ENCODE measurements around the gene THEM5. TPM values are rescaled to one million over a fixed set of nuclear protein-coding genes. Genes with fewer than 3 reads are reported as not detected.

Gene THEM5
- polyA plus RNA-seq, 1 donor (not counting 4 experiments of a cell fraction or from before 2014, with no cell fraction given): 0.18 TPM

GRCh38 chr1:151843398-151843797 is 10.1 kb downstream of the THEM5 start:
- H3K9ac ChIP-seq (ENCODE audit: control insufficient read depth, extremely low read depth, insufficient read depth, low read length): no peak overlapping the region
- H3K9me3 ChIP-seq (ENCODE audit: control insufficient read depth, low read depth, low read length): no peaks in the 10 kb centered on the region
- no peaks in the 10 kb centered on the region for H4K20me1 ChIP-seq (ENCODE audit: control insufficient read depth, extremely low read depth, insufficient read depth, low read length)
- H3K27me3 ChIP-seq (ENCODE audit: control insufficient read depth, extremely low read depth, insufficient read depth, low read length): no peaks in the 10 kb centered on the region
- H3K4me2 ChIP-seq (ENCODE audit: control insufficient read depth, extremely low read depth, insufficient read depth, low read depth, low read length): no peak overlapping the region
- dilution Hi-C loops (cut with MboI; ENCODE audit: extremely low pct_ligation_motif_present, low sequenced_read_pairs): no loop called here
- no peaks in the 10 kb centered on the region for H3K36me3 ChIP-seq (ENCODE audit: control insufficient read depth in 2 of 2, extremely low read depth in 1 of 2, insufficient read depth in 2 of 2, low read length in 2 of 2)
- FAIRE-seq: no peak
- no peak overlapping the region for H2AFZ ChIP-seq (ENCODE audit: control insufficient read depth, low read length)
- H3K9me1 ChIP-seq (ENCODE audit: control insufficient read depth, extremely low read depth, insufficient read depth, low read length): no peaks in the 10 kb centered on the region
- DNase-seq (ENCODE audit: low read depth, low spot score): no peak
- TF ChIP-seq CTCF (optimal IDR thresholded peaks at IDR 0.05 in 1 of 3, IDR thresholded peaks at IDR 0.05 in 1 of 3, conservative IDR thresholded peaks at IDR 0.05 in 1 of 3; ENCODE audit: extremely low read depth in 1 of 3, insufficient read depth in 2 of 3, low read length in 3 of 3) (no peak), EZH2 (IDR thresholded peaks at IDR 0.05; ENCODE audit: low read length) (no peak)
- H3K27ac ChIP-seq (ENCODE audit: control insufficient read depth, insufficient read depth, low read length): no peak overlapping the region
- H3K79me2 ChIP-seq (ENCODE audit: control insufficient read depth, insufficient read depth, low read length): no peaks in the 10 kb centered on the region
- H3K4me3 ChIP-seq (ENCODE audit: control insufficient read depth in 2 of 3, extremely low read depth in 1 of 3, insufficient read depth in 2 of 3, low read depth in 1 of 3, low read length in 3 of 3): no peak overlapping the region
- H3K4me1 ChIP-seq (ENCODE audit: control insufficient read depth, extremely low read depth, insufficient read depth, low read length): peaks cover 22% of the 10 kb centered on the region

- TF ChIP-seq EZH2 (IDR thresholded peaks at IDR 0.05; ENCODE audit: low read length): no peak
- TF ChIP-seq CTCF (optimal IDR thresholded peaks at IDR 0.05 in 1 of 3, IDR thresholded peaks at IDR 0.05 in 1 of 3, conservative IDR thresholded peaks at IDR 0.05 in 1 of 3; ENCODE audit: extremely low read depth in 1 of 3, insufficient read depth in 2 of 3, low read length in 3 of 3): no peak
- H3K4me1 ChIP-seq (ENCODE audit: control insufficient read depth, extremely low read depth, insufficient read depth, low read length): peaks cover 33% of the 10 kb centered on the region
- no peaks in the 10 kb centered on the region for H3K36me3 ChIP-seq (ENCODE audit: control insufficient read depth in 2 of 2, extremely low read depth in 1 of 2, insufficient read depth in 2 of 2, low read length in 2 of 2)
- no peak overlapping the region for H3K4me3 ChIP-seq (ENCODE audit: control insufficient read depth in 2 of 3, extremely low read depth in 1 of 3, insufficient read depth in 2 of 3, low read depth in 1 of 3, low read length in 3 of 3)
- H2AFZ ChIP-seq (ENCODE audit: control insufficient read depth, low read length): no peak overlapping the region
- no peak overlapping the region for H3K27ac ChIP-seq (ENCODE audit: control insufficient read depth, insufficient read depth, low read length)
- no peaks in the 10 kb centered on the region for H4K20me1 ChIP-seq (ENCODE audit: control insufficient read depth, extremely low read depth, insufficient read depth, low read length)
- no peaks in the 10 kb centered on the region for H3K27me3 ChIP-seq (ENCODE audit: control insufficient read depth, extremely low read depth, insufficient read depth, low read length)
- no peak overlapping the region for H3K4me2 ChIP-seq (ENCODE audit: control insufficient read depth, extremely low read depth, insufficient read depth, low read depth, low read length)
- DNase-seq (ENCODE audit: low read depth, low spot score) (no peak), FAIRE-seq (no peak)
- H3K79me2 ChIP-seq (ENCODE audit: control insufficient read depth, insufficient read depth, low read length): no peaks in the 10 kb centered on the region
- H3K9me3 ChIP-seq (ENCODE audit: control insufficient read depth, low read depth, low read length): no peaks in the 10 kb centered on the region
- H3K9ac ChIP-seq (ENCODE audit: control insufficient read depth, extremely low read depth, insufficient read depth, low read length): no peak overlapping the region
- dilution Hi-C loops (cut with MboI; ENCODE audit: extremely low pct_ligation_motif_present, low sequenced_read_pairs): no loop called here
- H3K9me1 ChIP-seq (ENCODE audit: control insufficient read depth, extremely low read depth, insufficient read depth, low read length): peaks cover 2% of the 10 kb centered on the region
Measured at GRCh38 chr1:151841141-151841540, 12.4 kb downstream of the THEM5 start.
